ENCODE results near the gene TPPP2. TPM values are rescaled to one million over a fixed set of nuclear protein-coding genes. Genes with fewer than 3 reads are reported as not detected.

The TPPP2 gene
- total RNA-seq, 2 experiments from 2014 or later, result not detected

- H3K9me3 Mint-ChIP-seq, result no peaks in the 10 kb centered on the region
- H3K4me1 Mint-ChIP-seq (ENCODE audit: low read depth), result peaks cover 6% of the 10 kb centered on the region
- H3K27me3 Mint-ChIP-seq, result peaks cover 3% of the 10 kb centered on the region
- no peaks in the 10 kb centered on the region for H3K36me3 Mint-ChIP-seq
- H3K4me3 Mint-ChIP-seq, result no peak overlapping the region
- intact Hi-C loops (cut with micrococcal nuclease), result no loop called here
- H3K27ac Mint-ChIP-seq, result no peak overlapping the region
- no peak for DNase-seq
- POLR2A ChIA-PET, result no interaction called here
- CTCF ChIA-PET, result no interaction called here
Observed at GRCh38 chr14:21054768-21055145, 24.7 kb downstream of the TPPP2 start.

- Mint-ChIP-seq H3K9me3 (no peaks in the 10 kb centered on the region), H3K27ac (no peak overlapping the region), H3K4me3 (no peak overlapping the region), H3K4me1 (ENCODE audit: low read depth) (peaks cover 6% of the 10 kb centered on the region), H3K27me3 (peaks cover 7% of the 10 kb centered on the region), H3K36me3 (no peaks in the 10 kb centered on the region)
- POLR2A ChIA-PET, result no interaction called here
- intact Hi-C loops (cut with micrococcal nuclease), result no loop called here
- no peak for DNase-seq
- CTCF ChIA-PET, result interaction anchor here (1.7 kb wide), 1 partner anchor 37 kb away, joined by 3 read pairs; no protein-coding TSS in a partner anchor
Observed at GRCh38 chr14:21055432-21056117, 25.6 kb downstream of the TPPP2 start.

- POLR2A ChIA-PET, result no interaction called here
- no peak for DNase-seq
- H3K4me3 Mint-ChIP-seq, result no peak overlapping the region
- peaks cover 6% of the 10 kb centered on the region for H3K4me1 Mint-ChIP-seq (ENCODE audit: low read depth)
- intact Hi-C loops (cut with micrococcal nuclease), result no loop called here
- H3K36me3 Mint-ChIP-seq, result no peaks in the 10 kb centered on the region
- H3K27me3 Mint-ChIP-seq, result peaks cover 6% of the 10 kb centered on the region
- CTCF ChIA-PET, result interaction anchor here (1.1 to 1.7 kb wide), 3 partner anchors 38 to 58 kb away, joined by 3 to 5 read pairs (median 3); partner anchors contain the start of gene SLC39A2
- no peaks in the 10 kb centered on the region for H3K9me3 Mint-ChIP-seq
- no peak overlapping the region for H3K27ac Mint-ChIP-seq
Observed at GRCh38 chr14:21056520-21057163, 26.6 kb downstream of the TPPP2 start.

- peaks cover 6% of the 10 kb centered on the region for H3K4me1 Mint-ChIP-seq (ENCODE audit: low read depth)
- ChIA-PET POLR2A (interaction anchor here (0.6 kb wide), 1 partner anchor 346 kb away, joined by 5 read pairs; no protein-coding TSS in a partner anchor), CTCF (interaction anchor here (1.2 to 1.8 kb wide), 3 partner anchors 34 to 59 kb away, joined by 3 to 5 read pairs (median 5); partner anchors contain the start of gene SLC39A2)
- no peak for DNase-seq
- no peaks in the 10 kb centered on the region for H3K36me3 Mint-ChIP-seq
- no peak within 1 kb of the TSS for H3K27ac Mint-ChIP-seq
- H3K9me3 Mint-ChIP-seq, result no peaks in the 10 kb centered on the region
- H3K4me3 Mint-ChIP-seq, result no peak within 1 kb of the TSS
- H3K27me3 Mint-ChIP-seq, result peaks cover 8% of the 10 kb centered on the region
- intact Hi-C loops (cut with micrococcal nuclease), result no loop called here
Observed at GRCh38 chr14:21057803-21058675, 28.0 kb downstream of the TPPP2 start, which contains the start of gene RNASE8. RNASE8 (plus strand) TSS chr14:21057822; CDS start chr14:21057893, 71 bp downstream.

- no peak for DNase-seq
- no peaks in the 10 kb centered on the region for H3K9me3 Mint-ChIP-seq
- POLR2A ChIA-PET, result no interaction called here
- H3K4me1 Mint-ChIP-seq (ENCODE audit: low read depth), result peaks cover 4% of the 10 kb centered on the region
- peaks cover 11% of the 10 kb centered on the region for H3K27me3 Mint-ChIP-seq
- H3K4me3 Mint-ChIP-seq, result no peak overlapping the region
- no peaks in the 10 kb centered on the region for H3K36me3 Mint-ChIP-seq
- intact Hi-C loops (cut with micrococcal nuclease), result no loop called here
- CTCF ChIA-PET, result interaction anchor here (1.5 to 1.8 kb wide), 2 partner anchors 33 to 44 kb away, joined by 5 read pairs; no protein-coding TSS in a partner anchor
- H3K27ac Mint-ChIP-seq, result no peak overlapping the region
Observed at GRCh38 chr14:21058903-21059302, 28.9 kb downstream of the TPPP2 start.

GRCh38 chr14:21059842-21060613 lies 30.0 kb downstream of the TPPP2 start:
- no peak for DNase-seq
- Mint-ChIP-seq H3K9me3 (no peaks in the 10 kb centered on the region), H3K4me3 (no peak overlapping the region), H3K4me1 (ENCODE audit: low read depth) (no peaks in the 10 kb centered on the region), H3K27me3 (peaks cover 11% of the 10 kb centered on the region), H3K27ac (no peak overlapping the region), H3K36me3 (no peaks in the 10 kb centered on the region)
- intact Hi-C loops (cut with micrococcal nuclease), result no loop called here
- CTCF ChIA-PET, result interaction anchor here (3.5 kb wide), 1 partner anchor 45 kb away, joined by 14 read pairs; no protein-coding TSS in a partner anchor
- POLR2A ChIA-PET, result no interaction called here

- no peaks in the 10 kb centered on the region for H3K9me3 Mint-ChIP-seq
- ChIA-PET CTCF (interaction anchor here (3.5 kb wide), 1 partner anchor 46 kb away, joined by 14 read pairs; no protein-coding TSS in a partner anchor), POLR2A (no interaction called here)
- no peak overlapping the region for H3K4me3 Mint-ChIP-seq
- H3K27me3 Mint-ChIP-seq, result peaks cover 14% of the 10 kb centered on the region
- H3K4me1 Mint-ChIP-seq (ENCODE audit: low read depth), result no peaks in the 10 kb centered on the region
- DNase-seq, result no peak
- intact Hi-C loops (cut with micrococcal nuclease), result no loop called here
- H3K36me3 Mint-ChIP-seq, result no peaks in the 10 kb centered on the region
- no peak overlapping the region for H3K27ac Mint-ChIP-seq
Observed at GRCh38 chr14:21060614-21061346, 30.8 kb downstream of the TPPP2 start.

- intact Hi-C loops (cut with micrococcal nuclease), result no loop called here
- H3K36me3 Mint-ChIP-seq, result no peaks in the 10 kb centered on the region
- no peak overlapping the region for H3K27ac Mint-ChIP-seq
- H3K9me3 Mint-ChIP-seq, result no peaks in the 10 kb centered on the region
- DNase-seq, result no peak
- no peaks in the 10 kb centered on the region for H3K4me1 Mint-ChIP-seq (ENCODE audit: low read depth)
- ChIA-PET POLR2A (no interaction called here), CTCF (interaction anchor here (0.8 to 3.5 kb wide), 3 partner anchors 10 to 47 kb away, joined by 3 to 15 read pairs (median 14); no protein-coding TSS in a partner anchor)
- H3K4me3 Mint-ChIP-seq, result no peak overlapping the region
- H3K27me3 Mint-ChIP-seq, result peaks cover 17% of the 10 kb centered on the region
Observed at GRCh38 chr14:21061347-21061668, 31.3 kb downstream of the TPPP2 start.

GRCh38 chr14:21063479-21063878 lies 33.5 kb downstream of the TPPP2 start:
- Mint-ChIP-seq H3K36me3 (no peaks in the 10 kb centered on the region), H3K27ac (no peak overlapping the region), H3K27me3 (peaks cover 33% of the 10 kb centered on the region), H3K9me3 (no peaks in the 10 kb centered on the region), H3K4me3 (no peak overlapping the region), H3K4me1 (ENCODE audit: low read depth) (peaks cover under 1% of the 10 kb centered on the region)
- no peak for DNase-seq
- intact Hi-C loops (cut with micrococcal nuclease), result no loop called here
- POLR2A ChIA-PET, result no interaction called here
- CTCF ChIA-PET, result interaction anchor here (3.0 to 3.5 kb wide), 2 partner anchors 29 to 49 kb away, joined by 14 to 15 read pairs; no protein-coding TSS in a partner anchor

- POLR2A ChIA-PET, result interaction anchor here (2.6 kb wide), 1 partner anchor 37 kb away, joined by 10 read pairs; no protein-coding TSS in a partner anchor
Observed at GRCh38 chr14:21066882-21067502, 37.0 kb downstream of the TPPP2 start.

More at GRCh38 chr14:21066882-21067502, 37.0 kb downstream of the TPPP2 start:
- intact Hi-C loops (cut with micrococcal nuclease), result no loop called here
- H3K27me3 Mint-ChIP-seq, result peaks cover 55% of the 10 kb centered on the region
- no peak for DNase-seq
- no peaks in the 10 kb centered on the region for H3K9me3 Mint-ChIP-seq
- CTCF ChIA-PET, result interaction anchor here (0.7 to 4.6 kb wide), 10 partner anchors 17 to 96 kb away, joined by 3 to 86 read pairs (median 8); no protein-coding TSS in a partner anchor
- peaks cover 30% of the 10 kb centered on the region for H3K4me1 Mint-ChIP-seq (ENCODE audit: low read depth)
- no peaks in the 10 kb centered on the region for H3K36me3 Mint-ChIP-seq
- no peak overlapping the region for H3K4me3 Mint-ChIP-seq
- no peak overlapping the region for H3K27ac Mint-ChIP-seq
